ENCODE measurements around the gene TIGIT.

TIGIT gene

DNA sequence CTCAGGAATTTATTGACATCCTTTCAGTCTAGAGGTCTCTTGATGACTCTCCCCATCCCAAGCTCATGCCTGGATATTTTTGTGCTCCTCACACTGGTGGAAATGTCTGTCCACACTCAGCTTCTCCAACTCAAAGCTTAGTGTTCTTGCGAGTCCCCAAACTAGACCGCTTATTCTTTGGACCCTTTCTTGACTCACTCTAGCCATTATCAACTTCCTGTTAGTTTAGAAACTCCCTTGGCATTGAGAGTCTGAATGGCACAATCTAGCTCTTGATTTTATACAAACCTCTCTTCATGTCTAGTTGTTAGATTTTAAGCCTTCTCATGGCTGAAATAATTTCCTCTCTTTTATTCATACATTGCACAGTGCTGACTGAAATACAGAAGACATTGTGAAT, 19.6 kb downstream of the TIGIT start:
- DNase-seq (ENCODE audit: low read depth) = no peak

DNA sequence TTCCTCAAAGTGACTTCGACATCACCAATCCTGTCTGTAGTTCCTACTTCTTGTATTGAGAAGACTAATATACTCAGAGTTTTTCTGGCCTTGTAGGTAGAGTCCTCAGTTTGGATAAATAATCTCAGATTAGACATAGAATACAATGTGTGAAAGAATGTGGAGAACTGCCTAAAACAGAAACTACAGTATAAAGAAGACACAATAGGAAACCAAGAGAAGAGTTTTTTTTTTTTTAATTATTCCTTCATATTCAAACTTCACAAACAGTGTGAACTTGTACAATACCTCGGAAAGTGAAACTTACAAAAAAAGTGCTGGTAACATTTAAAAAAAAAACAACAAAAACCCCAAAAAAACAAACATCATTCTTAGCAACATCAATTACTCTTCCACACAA, 20.5 kb downstream of the TIGIT start:
- no peak for DNase-seq (ENCODE audit: low read depth)

DNA sequence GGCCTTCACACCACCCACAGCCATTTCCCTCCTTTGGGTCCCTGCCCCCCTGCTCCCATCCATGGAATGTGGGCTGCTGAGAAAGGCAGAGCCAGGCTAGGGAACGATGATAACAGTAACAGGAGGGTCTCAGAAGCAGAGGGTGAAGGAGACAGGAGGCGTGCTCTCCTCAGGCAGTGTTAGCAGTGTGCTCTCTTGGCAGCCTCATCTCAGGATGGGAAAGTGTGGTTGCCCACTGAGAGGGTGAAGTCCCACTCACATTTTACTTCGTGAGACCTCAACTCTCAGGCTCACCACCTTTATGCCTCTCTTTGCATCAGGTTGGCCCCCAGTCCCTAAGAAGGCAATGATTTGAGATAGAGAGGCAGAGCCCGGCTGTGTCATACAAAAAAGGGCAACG, 24.5 kb downstream of the TIGIT start:
- DNase-seq (ENCODE audit: low read depth) = no peak

- DNase-seq (ENCODE audit: low read depth) = no peak
These were observed 25.6 kb downstream of the TIGIT start for GRCh38 chr3:114319453-114319852.

GRCh38 chr3:114320246-114320645, 26.4 kb downstream of the TIGIT start:
- no peak for DNase-seq (ENCODE audit: low read depth)

DNA sequence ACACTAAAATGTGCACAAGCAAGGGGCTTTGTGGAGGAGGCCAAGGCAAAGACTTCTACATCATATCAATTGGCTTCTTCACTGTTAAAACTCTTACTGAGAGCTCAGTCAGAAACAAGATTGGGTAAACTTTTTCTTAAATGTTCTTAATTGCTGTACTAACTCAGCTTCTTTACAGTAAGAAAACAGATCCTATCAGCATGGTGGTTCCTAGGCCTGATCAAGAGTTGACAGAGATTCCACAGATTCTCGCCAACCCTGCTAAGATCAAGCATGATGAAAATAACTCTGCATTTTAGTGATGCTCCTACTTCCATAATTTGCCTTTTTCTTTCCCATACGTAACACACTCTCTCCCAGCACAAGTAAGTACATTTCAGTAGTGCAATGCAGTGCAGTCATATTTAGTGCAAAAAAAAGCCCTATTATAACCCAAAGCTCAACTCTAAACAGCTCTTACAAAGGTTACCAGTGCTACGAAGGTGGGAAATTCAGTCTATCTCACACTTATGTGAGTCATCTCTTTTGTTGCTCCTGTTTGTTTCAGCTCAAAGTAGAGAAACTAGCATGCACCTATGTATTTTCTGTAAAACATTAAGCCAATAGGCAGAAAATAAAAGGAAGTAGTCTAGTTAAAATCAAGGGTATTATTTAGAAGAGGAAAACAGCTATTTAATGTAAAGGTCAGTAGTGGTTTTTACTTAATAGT, 29.9 kb downstream of the TIGIT start:
- no peak for DNase-seq (ENCODE audit: low read depth)

DNA sequence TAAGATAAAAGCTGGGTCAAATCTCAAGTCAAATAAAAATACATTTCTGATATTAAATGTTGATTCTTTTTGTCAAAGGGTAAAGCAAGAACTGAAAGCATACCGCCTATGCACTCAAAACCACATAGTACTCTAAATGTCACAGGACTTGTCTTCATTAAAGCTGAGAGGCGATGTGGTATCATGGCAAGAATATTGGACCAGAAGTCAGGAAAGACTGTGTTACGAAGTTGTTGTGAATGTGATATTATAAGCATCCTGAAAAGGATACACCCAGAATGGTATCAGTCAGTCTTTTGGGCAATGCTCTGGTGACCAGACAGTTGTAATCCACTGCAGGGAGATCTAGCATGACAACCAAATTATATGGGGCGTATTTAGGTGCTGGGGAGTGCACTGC, 33.8 kb downstream of the TIGIT start:
- no peak for DNase-seq (ENCODE audit: low read depth)

DNA sequence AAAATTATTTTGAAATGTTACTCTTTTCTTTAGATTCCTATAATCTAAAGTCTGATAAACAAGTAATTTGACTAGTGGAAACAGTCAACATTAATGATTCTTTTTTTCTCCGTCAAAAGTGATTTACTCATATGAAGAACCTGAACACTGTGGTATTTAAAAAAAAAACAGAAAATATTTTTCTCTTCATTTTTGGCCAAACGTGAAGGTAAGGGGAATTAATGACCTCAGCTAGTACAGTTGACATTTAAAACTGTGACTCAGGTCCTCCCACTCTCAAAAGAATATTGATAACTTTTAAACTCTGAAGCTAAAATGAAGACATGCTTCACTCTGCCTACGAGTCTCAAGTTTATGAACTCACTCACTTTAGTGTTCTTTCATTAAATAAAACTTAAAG, 34.5 kb downstream of the TIGIT start:
- DNase-seq (ENCODE audit: low read depth) = no peak

GRCh38 chr3:114329823-114330222, 36.0 kb downstream of the TIGIT start:
- DNase-seq (ENCODE audit: low read depth) = no peak

GRCh38 chr3:114331007-114331406, 37.2 kb downstream of the TIGIT start:
- DNase-seq (ENCODE audit: low read depth) = no peak

GRCh38 chr3:114331710-114332109, 37.9 kb downstream of the TIGIT start:
- DNase-seq (ENCODE audit: low read depth) = no peak

DNA sequence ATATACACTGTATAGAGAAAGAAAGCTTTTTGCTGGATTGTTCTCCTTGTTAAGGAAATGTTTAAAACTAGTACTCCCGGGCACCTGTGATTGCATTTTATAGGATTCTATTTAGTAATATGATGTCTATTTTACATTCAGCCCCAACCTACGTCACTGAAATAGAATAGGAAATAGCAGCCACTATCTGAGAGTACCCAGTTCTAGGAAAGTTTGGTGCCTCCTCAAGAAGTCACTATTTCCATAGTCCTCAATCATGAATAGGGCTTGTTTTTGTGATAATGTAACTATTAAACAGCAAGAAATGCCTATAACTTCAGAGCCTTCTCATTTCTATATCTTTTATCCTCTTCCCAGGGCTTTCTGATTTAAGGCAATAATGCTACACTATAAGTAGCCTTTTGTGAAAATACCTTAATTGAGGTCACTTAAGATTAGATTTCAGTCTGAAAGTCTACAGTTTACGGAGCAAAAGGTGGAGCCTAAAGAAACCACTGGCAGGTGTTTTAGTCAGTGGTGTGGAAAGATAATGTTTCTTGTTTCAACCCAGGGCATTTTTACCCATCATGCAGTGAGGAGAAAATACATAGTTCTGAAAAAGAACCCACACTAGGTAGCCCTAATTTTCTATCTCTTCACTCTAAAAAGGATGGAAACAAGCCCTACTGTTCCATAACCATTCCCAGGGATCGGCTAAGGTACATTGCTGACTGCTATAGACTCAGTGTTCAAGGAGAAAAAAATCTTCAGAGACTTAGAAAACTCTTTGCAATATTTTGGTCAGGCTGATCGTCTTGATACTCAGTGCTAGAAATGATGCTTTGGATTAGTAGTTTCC, 38.7 kb downstream of the TIGIT start:
- no peak for DNase-seq (ENCODE audit: low read depth)

DNA sequence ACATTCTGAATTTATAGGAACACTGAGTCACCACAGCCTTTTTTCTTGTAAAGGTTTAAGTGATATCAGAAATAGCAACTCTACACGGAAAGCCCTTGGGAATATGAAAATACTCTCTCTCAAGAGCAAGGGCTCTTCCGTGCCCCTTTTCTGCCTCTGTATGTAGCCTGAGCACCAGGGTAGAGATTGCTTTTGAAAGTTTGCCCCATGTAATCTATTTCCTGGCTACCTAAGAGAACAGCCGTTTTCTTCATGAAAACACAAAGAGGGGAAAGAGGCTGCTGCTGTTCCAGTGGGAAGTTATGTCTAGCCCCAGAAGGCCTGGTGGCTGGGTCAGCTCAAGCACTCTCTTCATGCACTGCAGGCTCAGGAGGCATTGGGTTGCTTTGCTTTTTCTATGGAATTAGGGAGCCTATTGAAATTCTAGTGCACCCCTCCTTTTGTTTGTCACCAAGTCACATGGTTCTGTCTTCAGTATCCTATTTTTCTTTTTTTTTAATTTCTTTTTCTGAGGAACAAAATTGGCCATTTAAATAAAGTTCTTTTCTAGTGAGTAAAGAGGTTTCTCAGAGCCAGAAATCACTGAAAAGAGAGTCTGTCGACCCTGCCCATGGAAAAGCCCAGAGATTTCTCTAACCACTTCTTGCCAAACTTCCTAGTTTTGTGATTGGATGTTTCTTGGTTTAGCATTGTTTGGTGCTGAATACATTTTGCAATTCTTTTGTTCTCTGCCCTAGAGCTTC, 39.5 kb downstream of the TIGIT start:
- no peak for DNase-seq (ENCODE audit: low read depth)

GRCh38 chr3:114333923-114334240, 40.1 kb downstream of the TIGIT start:
- no peak for DNase-seq (ENCODE audit: low read depth)

DNA sequence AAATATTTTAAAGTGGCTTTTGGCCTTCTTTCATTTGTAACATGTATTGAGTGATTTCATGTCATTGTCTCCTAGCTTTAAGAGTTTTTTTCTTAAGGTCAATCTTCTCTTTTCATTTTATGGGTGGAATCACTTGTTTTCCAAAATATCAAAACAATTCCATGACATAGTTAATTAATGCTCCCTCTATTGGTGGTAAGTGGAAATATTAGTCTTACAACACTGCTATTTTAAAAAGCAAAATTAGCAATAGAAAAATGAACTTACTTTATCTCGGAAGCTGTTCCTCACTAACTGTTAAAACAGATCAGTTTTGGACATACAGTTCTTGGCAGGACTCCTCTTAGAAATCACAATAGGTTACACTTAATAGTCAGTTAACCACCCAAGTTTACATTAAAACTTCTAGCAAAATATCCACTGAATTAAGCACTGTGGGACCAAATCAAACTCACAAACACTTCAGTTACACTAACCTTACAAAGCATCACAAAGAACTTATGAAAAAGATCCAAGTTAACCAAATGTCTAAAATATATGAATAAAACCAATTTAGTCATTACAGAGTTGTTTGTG, 42.4 kb downstream of the TIGIT start:
- no peak for DNase-seq (ENCODE audit: low read depth)

DNA sequence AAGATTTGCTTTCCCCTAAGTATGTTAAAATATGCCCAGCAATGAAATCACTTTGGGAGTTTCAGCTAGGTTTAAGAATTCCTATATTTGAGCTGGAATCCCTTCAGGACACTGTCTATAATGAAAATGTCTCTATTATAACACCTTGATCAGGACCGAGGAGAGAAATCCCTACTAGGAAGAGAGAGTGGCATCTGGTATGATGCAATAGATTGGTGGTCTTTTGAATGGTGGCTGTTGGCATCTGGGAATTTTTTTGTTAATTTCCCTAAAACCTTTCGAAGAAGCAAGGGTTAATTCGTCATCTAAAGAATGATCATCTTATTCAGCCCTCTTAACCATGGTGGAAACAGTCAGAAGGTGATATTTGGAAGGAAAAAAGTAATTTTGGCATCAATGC, 43.0 kb downstream of the TIGIT start:
- no peak for DNase-seq (ENCODE audit: low read depth)

DNA sequence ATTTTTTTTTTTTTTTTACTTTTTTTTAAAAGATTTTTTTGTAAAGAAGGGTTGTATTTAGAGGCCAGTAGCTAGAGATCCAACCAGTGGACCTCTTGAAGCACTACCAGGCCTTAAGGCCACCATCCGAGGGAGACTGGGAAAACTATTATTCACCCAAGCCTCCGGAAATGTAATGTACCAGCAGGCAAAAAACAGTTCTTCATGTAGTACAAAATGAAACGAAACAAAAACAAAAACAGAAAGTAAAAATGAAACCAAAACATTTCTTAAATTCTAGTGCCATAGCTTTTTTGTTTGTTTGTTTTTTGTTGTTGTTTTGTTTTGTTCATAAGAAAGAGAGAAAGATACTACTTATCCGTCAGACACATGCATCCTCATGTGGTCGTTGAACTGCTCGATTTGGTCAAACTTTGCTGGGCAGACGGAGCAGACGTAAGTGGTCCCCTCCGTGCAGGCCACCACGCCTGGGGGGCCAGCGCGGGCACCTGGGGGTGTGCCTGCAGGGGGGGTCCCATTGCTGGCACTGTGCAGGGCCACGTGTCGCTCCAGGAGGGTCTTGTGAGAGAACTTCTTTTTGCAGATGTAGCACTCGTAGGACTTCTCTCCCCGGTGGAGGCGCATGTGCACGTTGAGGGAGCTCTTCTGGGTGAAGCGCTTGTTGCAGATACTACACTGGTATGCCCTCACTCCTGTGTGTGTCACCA, 45.0 kb downstream of the TIGIT start:
- DNase-seq (ENCODE audit: low read depth) = no peak

- DNase-seq (ENCODE audit: low read depth) = no peak
These were observed 50.7 kb downstream of the TIGIT start for GRCh38 chr3:114344492-114344891.

DNA sequence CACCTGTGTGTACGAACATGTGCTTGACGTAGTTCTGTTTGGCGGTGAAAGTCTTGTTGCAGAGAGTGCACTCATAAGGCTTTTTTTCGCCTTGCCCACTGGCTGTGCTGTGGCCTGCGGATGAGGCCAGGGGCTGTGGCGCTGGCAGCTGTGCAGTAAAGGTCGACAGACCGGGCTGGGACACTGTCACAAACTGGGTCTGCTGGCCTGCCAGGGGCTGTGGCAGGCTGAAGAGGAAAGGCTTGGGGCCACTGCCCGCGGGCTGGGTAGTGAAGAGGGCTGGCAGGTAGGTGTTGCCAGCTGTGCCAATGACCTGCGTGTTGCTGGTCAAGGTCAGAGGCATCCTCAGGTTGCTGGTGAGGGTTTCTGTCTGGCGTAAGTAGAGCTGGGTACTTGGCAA, 56.4 kb downstream of the TIGIT start:
- no peak for DNase-seq (ENCODE audit: low read depth)

- DNase-seq (ENCODE audit: low read depth) = no peak
These were observed 56.9 kb downstream of the TIGIT start for GRCh38 chr3:114350690-114351089.

DNA sequence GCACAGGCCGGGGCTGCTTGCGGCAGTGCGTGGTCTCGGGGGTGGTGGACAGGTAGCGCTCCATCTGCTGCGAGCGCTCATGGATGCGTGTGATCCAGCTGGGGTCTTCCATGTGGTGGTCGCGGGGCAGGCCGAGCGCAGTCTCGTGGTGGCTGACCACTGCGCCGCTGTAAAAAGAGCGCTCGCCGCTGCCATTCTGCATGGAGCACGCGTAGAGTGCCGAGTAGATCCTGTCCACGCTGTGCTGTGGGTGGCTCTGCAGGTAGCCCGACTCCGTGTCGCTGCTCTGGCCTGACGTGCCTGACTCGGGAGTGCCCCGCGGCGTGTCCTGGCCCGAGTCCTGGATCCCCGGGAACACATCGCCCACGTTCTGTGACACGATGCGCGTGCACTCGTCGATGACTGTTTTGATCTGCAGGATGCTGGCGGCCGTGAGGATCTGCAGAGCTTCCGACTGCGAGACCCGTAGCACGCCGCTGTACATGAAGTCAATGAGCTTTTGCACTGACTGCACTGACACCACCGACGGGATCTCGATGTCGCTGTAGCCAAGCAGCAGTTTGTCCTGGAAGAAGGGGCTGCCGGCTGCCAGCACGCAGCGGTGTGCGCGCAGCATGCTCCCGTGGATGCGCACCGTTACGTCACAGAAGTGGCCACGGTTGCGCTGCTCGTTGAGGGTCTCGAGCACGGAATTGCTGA, 57.4 kb downstream of the TIGIT start:
- DNase-seq (ENCODE audit: low read depth) = no peak

- no peak for DNase-seq (ENCODE audit: low read depth)
These were observed 58.0 kb downstream of the TIGIT start for GRCh38 chr3:114351822-114352145.

All from stimulated activated CD8-positive, alpha-beta memory T cell treated with anti-CD3 and anti-CD28 coated beads, Interleukin-7, amount 100 ng/mL, for 24 hours (primary cell).